Ascending aorta (tissue), 2 donors: ENCODE measurements around the gene MED4. TPM values are rescaled to one million over a fixed set of nuclear protein-coding genes. Genes with fewer than 3 reads are reported as not detected.

Experiments
- DNase-seq, 2 donors: peaks; one replicate each; pipeline ENCODE4 v3.0.0-alpha.2; 2019; ENCODE audit warnings: low spot score in 2 of 2
- H3K27ac ChIP-seq, 2 donors: fragments of 200-600 bp; sonication (generic); one replicate each; pipeline ENCODE4 v1.5.1; 2016 to 2017; ENCODE audit warnings: mild to moderate bottlenecking in 1 of 2
- H3K27me3 ChIP-seq: fragments of 200-600 bp; sonication (generic); one replicate; pipeline ENCODE4 v1.5.1; 2017
- H3K36me3 ChIP-seq, 2 donors: fragments of 200-600 bp; sonication (generic); one replicate each; pipeline ENCODE4 v1.5.1; 2016
- H3K4me1 ChIP-seq, 2 donors: fragments of 200-600 bp; sonication (generic); one replicate each; pipeline ENCODE4 v1.5.1; 2016 to 2017; ENCODE audit warnings: mild to moderate bottlenecking in 1 of 2
- H3K4me3 ChIP-seq, 2 donors: fragments of 200-600 bp; sonication (generic); one replicate each; pipeline ENCODE4 v1.5.1; 2016 to 2017; ENCODE audit warnings: mild to moderate bottlenecking in 1 of 2
- H3K9me3 ChIP-seq, 2 donors: fragments of 200-600 bp; sonication (generic); one replicate each; pipeline ENCODE4 v1.5.1; 2016
- intact Hi-C: fragments of 100-400 bp; cut with DNase I; formaldehyde crosslinking; loops from one replicate; pipeline ENCODE4 v1.15.1; 2023
- total RNA-seq: library from RNA; depleted of rRNA; stranded (reverse); fragments of >200 nt; gene quantifications from one replicate; pipeline ENCODE4 v1.1.0, GENCODE V29; 2016
- TF ChIP-seq, protein P1 (sequence below), 3 experiments: fragments of 200-600 bp in 2 of 3; fragments of 450-650 bp in 1 of 3; sonication (generic) in 2 of 3; IDR thresholded peaks; one replicate each; pipeline ENCODE4 v1.5.1; 2016 to 2019; ENCODE audit warnings: antibody characterized with exemption in 3 of 3, mild to moderate bottlenecking in 1 of 3, moderate library complexity in 1 of 3

Gene MED4
- total RNA-seq, 1 donor from 2014 or later, result 8.6 TPM

GRCh38 chr13:48120241-48120640 is 25.3 kb upstream of the MED4 start:
- intact Hi-C loops, result no loop called here
- TF ChIP-seq, protein P1, sequence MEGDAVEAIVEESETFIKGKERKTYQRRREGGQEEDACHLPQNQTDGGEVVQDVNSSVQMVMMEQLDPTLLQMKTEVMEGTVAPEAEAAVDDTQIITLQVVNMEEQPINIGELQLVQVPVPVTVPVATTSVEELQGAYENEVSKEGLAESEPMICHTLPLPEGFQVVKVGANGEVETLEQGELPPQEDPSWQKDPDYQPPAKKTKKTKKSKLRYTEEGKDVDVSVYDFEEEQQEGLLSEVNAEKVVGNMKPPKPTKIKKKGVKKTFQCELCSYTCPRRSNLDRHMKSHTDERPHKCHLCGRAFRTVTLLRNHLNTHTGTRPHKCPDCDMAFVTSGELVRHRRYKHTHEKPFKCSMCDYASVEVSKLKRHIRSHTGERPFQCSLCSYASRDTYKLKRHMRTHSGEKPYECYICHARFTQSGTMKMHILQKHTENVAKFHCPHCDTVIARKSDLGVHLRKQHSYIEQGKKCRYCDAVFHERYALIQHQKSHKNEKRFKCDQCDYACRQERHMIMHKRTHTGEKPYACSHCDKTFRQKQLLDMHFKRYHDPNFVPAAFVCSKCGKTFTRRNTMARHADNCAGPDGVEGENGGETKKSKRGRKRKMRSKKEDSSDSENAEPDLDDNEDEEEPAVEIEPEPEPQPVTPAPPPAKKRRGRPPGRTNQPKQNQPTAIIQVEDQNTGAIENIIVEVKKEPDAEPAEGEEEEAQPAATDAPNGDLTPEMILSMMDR (IDR thresholded peaks at IDR 0.05), result no peak

DNA sequence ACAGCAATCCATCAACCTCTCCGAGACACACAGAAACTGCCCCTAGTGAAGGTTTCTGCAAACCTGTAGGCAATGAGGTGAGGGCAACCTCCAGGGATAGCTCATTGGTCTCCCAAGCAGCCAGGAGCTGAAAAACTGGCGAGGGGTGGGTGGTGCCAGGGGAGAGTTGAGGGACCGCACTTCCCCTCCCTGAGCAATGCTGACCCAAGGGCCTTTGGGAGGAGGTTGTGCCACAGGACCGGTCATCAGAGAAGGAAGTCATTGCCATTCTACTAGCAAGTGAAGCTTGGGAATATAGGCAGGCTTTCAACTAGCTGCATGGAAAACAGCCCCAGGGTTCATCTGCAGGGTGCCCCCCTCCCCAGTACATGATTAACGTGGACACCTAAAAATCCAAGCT is 23.1 kb upstream of the MED4 start:
- Histone ChIP-seq H3K4me1 (no peaks in the 10 kb centered on the region), H3K9me3 (no peaks in the 10 kb centered on the region), H3K27me3 (no peaks in the 10 kb centered on the region), H3K27ac (no peak overlapping the region), H3K4me3 (no peak overlapping the region), H3K36me3 (no peaks in the 10 kb centered on the region)
- TF ChIP-seq, protein P1 (IDR thresholded peaks at IDR 0.05), result no peak
- no peak for DNase-seq
- intact Hi-C loops, result no loop called here

More at GRCh38 chr13:48120241-48120640, 25.3 kb upstream of the MED4 start:
- Histone ChIP-seq H3K9me3 (no peaks in the 10 kb centered on the region), H3K4me3 (no peak overlapping the region), H3K27me3 (no peaks in the 10 kb centered on the region), H3K36me3 (no peaks in the 10 kb centered on the region), H3K4me1 (no peaks in the 10 kb centered on the region), H3K27ac (no peak overlapping the region)
- DNase-seq, result no peak

- no peaks in the 10 kb centered on the region for H3K4me1 ChIP-seq
- H3K9me3 ChIP-seq, result no peaks in the 10 kb centered on the region
- H3K36me3 ChIP-seq, result no peaks in the 10 kb centered on the region
- TF ChIP-seq, protein P1 (IDR thresholded peaks at IDR 0.05), result no peak
- H3K27ac ChIP-seq, result no peak overlapping the region
- no peak overlapping the region for H3K4me3 ChIP-seq
- DNase-seq, result no peak
- H3K27me3 ChIP-seq, result no peaks in the 10 kb centered on the region
- intact Hi-C loops, result no loop called here
Measured at GRCh38 chr13:48116808-48117207, 21.9 kb upstream of the MED4 start.

GRCh38 chr13:48113756-48114130 is 18.8 kb upstream of the MED4 start:
- H3K27ac ChIP-seq, result no peak overlapping the region
- no peak for DNase-seq
- peaks cover 0 to 7% of the 10 kb centered on the region in 2 donors for H3K4me1 ChIP-seq
- TF ChIP-seq, protein P1 (IDR thresholded peaks at IDR 0.05), result no peak
- H3K9me3 ChIP-seq, result no peaks in the 10 kb centered on the region
- H3K27me3 ChIP-seq, result no peaks in the 10 kb centered on the region
- no peak overlapping the region for H3K4me3 ChIP-seq
- H3K36me3 ChIP-seq, result no peaks in the 10 kb centered on the region
- intact Hi-C loops, result no loop called here

GRCh38 chr13:48112896-48113755 is 18.2 kb upstream of the MED4 start:
- Histone ChIP-seq H3K4me3 (no peak overlapping the region), H3K4me1 (peaks cover 0 to 7% of the 10 kb centered on the region in 2 donors), H3K9me3 (no peaks in the 10 kb centered on the region), H3K36me3 (no peaks in the 10 kb centered on the region), H3K27me3 (no peaks in the 10 kb centered on the region), H3K27ac (no peak overlapping the region)
- TF ChIP-seq, protein P1 (IDR thresholded peaks at IDR 0.05), result no peak
- DNase-seq, result no peak
- intact Hi-C loops, result no loop called here
